CD4-positive, alpha-beta T cell treated with Interleukin-15 for 1 hour (primary cell): ENCODE measurements around the gene MEDAG.

Experiments used
- DNase-seq: peaks from one replicate; pipeline ENCODE4 v3.0.0-alpha.2; 2020

MEDAG gene

GRCh38 chr13:30873499-30873898 lies 32.6 kb upstream of the MEDAG start:
- no peak for DNase-seq

GRCh38 chr13:30874111-30874510 lies 32.0 kb upstream of the MEDAG start:
- no peak for DNase-seq

GRCh38 chr13:30874561-30874960 lies 31.5 kb upstream of the MEDAG start:
- DNase-seq = no peak

- no peak for DNase-seq
Measured at GRCh38 chr13:30877335-30877734, 28.7 kb upstream of the MEDAG start.

- DNase-seq = no peak
Measured at GRCh38 chr13:30880151-30880855, 25.8 kb upstream of the MEDAG start.

- no peak for DNase-seq
Measured at GRCh38 chr13:30880856-30881155, 25.3 kb upstream of the MEDAG start.

GRCh38 chr13:30881191-30881651 lies 24.9 kb upstream of the MEDAG start:
- DNase-seq = no peak

GRCh38 chr13:30882026-30882850 lies 23.8 kb upstream of the MEDAG start:
- no peak for DNase-seq

- DNase-seq = no peak
Measured at GRCh38 chr13:30882996-30883766, 22.9 kb upstream of the MEDAG start.

- no peak for DNase-seq
Measured at GRCh38 chr13:30884543-30884942, 21.5 kb upstream of the MEDAG start.

- no peak for DNase-seq
Measured at GRCh38 chr13:30889196-30889690, 16.8 kb upstream of the MEDAG start.

- no peak for DNase-seq
Measured at GRCh38 chr13:30892966-30893365, 13.1 kb upstream of the MEDAG start.

GRCh38 chr13:30895773-30896172 lies 10.3 kb upstream of the MEDAG start:
- DNase-seq = no peak

- no peak for DNase-seq
Measured at GRCh38 chr13:30898070-30898469, 8.0 kb upstream of the MEDAG start.

- DNase-seq = no peak
Measured at GRCh38 chr13:30898678-30899241, 7.3 kb upstream of the MEDAG start.

- no peak for DNase-seq
Measured at GRCh38 chr13:30900436-30900835, 5.6 kb upstream of the MEDAG start.

GRCh38 chr13:30900952-30901749 lies 4.9 kb upstream of the MEDAG start:
- DNase-seq = no peak

- DNase-seq = no peak
Measured at GRCh38 chr13:30904043-30904442, 2.0 kb upstream of the MEDAG start.

- DNase-seq = no peak
Measured at GRCh38 chr13:30906411-30907051, 460 bp downstream of the MEDAG start.

GRCh38 chr13:30907121-30907861 lies 1.2 kb downstream of the MEDAG start:
- DNase-seq = no peak

- no peak for DNase-seq
Measured at GRCh38 chr13:30908416-30908980, 2.4 kb downstream of the MEDAG start.
